Measurements from ENCODE around the gene TC2N.

DNA sequence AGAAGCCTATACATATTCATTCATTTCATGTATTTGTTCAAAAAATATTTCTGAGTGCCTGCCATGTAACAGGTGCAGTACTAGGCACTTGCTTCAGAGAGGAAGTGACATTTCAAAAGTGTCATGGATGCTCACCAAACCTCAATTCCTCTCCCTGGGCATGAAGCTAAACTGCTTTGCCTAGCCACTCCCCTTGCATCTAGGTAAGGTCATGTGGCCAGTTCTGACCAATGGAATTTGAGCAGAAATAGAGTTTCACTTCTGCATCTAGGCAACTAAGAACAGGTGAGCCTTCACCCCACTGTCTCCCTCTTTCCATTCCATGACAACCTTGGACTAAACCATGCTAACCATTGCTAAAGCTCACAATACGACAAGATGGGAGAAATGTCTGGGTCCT is 27.6 kb downstream of the TC2N start:
- TF ChIP-seq POLR2A (IDR thresholded peaks at IDR 0.05; ENCODE audit: low read depth, low read length) (no peak), POLR2AphosphoS5 (IDR thresholded peaks at IDR 0.05; ENCODE audit: low read depth, low read length) (no peak)

All from GM12891 (cell line).